H9 (cell line): ENCODE results near the gene ABCA12. TPM values are rescaled to one million over a fixed set of nuclear protein-coding genes. Genes with fewer than 3 reads are reported as not detected.

ENCODE experiments used
- DNase-seq: peaks from one replicate; pipeline ENCODE4 v3.0.0-alpha.2; 2017
- H2AFZ ChIP-seq: one replicate; pipeline ENCODE4 v1.6.1; 2013; ENCODE audit warnings: mild to moderate bottlenecking, low read length, control low read depth, moderate library complexity
- H2AK5ac ChIP-seq: 2 replicates; pipeline ENCODE4 v1.6.1; 2013; ENCODE audit warnings: low read length, control low read depth, mixed read lengths; ENCODE audit not compliant: insufficient read length
- H2BK120ac ChIP-seq: one replicate; pipeline ENCODE4 v1.6.1; 2013; ENCODE audit warnings: low read depth, mild to moderate bottlenecking, low read length, control low read depth, inconsistent platforms; ENCODE audit not compliant: poor library complexity, severe bottlenecking
- H2BK12ac ChIP-seq: 2 replicates; pipeline ENCODE4 v1.6.1; 2013; ENCODE audit warnings: low read length, control low read depth, mixed read lengths, low read depth; ENCODE audit not compliant: insufficient read length
- H2BK15ac ChIP-seq: 2 replicates; pipeline ENCODE4 v1.6.1; 2013; ENCODE audit warnings: low read depth, low read length, control low read depth
- H2BK20ac ChIP-seq: one replicate; pipeline ENCODE4 v1.6.1; 2013; ENCODE audit warnings: low read depth, mild to moderate bottlenecking, low read length, control low read depth, inconsistent platforms; ENCODE audit not compliant: poor library complexity, severe bottlenecking
- H2BK5ac ChIP-seq: 2 replicates; pipeline ENCODE4 v1.6.1; 2013; ENCODE audit warnings: low read length, control low read depth, mixed read lengths; ENCODE audit not compliant: insufficient read length
- H3K14ac ChIP-seq: 2 replicates; pipeline ENCODE4 v1.6.1; 2013; ENCODE audit warnings: low read length, control low read depth; ENCODE audit not compliant: insufficient read depth
- H3K18ac ChIP-seq: 2 replicates; pipeline ENCODE4 v1.6.1; 2013; ENCODE audit warnings: low read depth, mild to moderate bottlenecking, mixed read lengths, low read length, control low read depth; ENCODE audit not compliant: insufficient read length
- H3K23ac ChIP-seq: 2 replicates; pipeline ENCODE4 v1.6.1; 2013; ENCODE audit warnings: low read length, control low read depth, mixed read lengths, low read depth; ENCODE audit not compliant: insufficient read length
- H3K23me2 ChIP-seq: 2 replicates; pipeline ENCODE4 v1.6.1; 2013; ENCODE audit warnings: low read depth, mild to moderate bottlenecking, mixed read lengths, low read length, control low read depth; ENCODE audit not compliant: insufficient read length, poor library complexity, severe bottlenecking
- H3K27ac ChIP-seq: 2 replicates; pipeline ENCODE4 v1.5.1; 2013; ENCODE audit warnings: low read length, control low read depth, mixed read lengths, low read depth; ENCODE audit not compliant: insufficient read length
- H3K27me3 ChIP-seq: 2 replicates; pipeline ENCODE4 v1.6.1; 2013; ENCODE audit warnings: low read length, control low read depth, inconsistent platforms; ENCODE audit not compliant: insufficient read depth
- H3K4ac ChIP-seq: 2 replicates; pipeline ENCODE4 v1.6.1; 2013; ENCODE audit warnings: low read depth, mild to moderate bottlenecking, control low read depth, inconsistent platforms, low read length, moderate library complexity
- H3K4me1 ChIP-seq: 2 replicates; pipeline ENCODE4 v1.6.1; 2013; ENCODE audit warnings: low read length, control low read depth, inconsistent platforms; ENCODE audit not compliant: insufficient read depth
- H3K4me2 ChIP-seq: 2 replicates; pipeline ENCODE4 v1.6.1; 2013; ENCODE audit warnings: low read length, control low read depth, mixed read lengths; ENCODE audit not compliant: insufficient read length, insufficient read depth
- H3K56ac ChIP-seq: 2 replicates; pipeline ENCODE4 v1.6.1; 2013; ENCODE audit warnings: low read depth, mild to moderate bottlenecking, mixed read lengths, low read length, control low read depth; ENCODE audit not compliant: insufficient read length
- H3K79me1 ChIP-seq: 2 replicates; pipeline ENCODE4 v1.6.1; 2013; ENCODE audit warnings: low read depth, mild to moderate bottlenecking, moderate library complexity, low read length, control low read depth, inconsistent platforms; ENCODE audit not compliant: insufficient read depth, poor library complexity, severe bottlenecking
- H3K79me2 ChIP-seq: 2 replicates; pipeline ENCODE4 v1.6.1; 2013; ENCODE audit warnings: low read length, control low read depth, inconsistent platforms; ENCODE audit not compliant: insufficient read depth
- H3K9ac ChIP-seq: 2 replicates; pipeline ENCODE4 v1.6.1; 2013; ENCODE audit warnings: low read length, control low read depth, mixed read lengths; ENCODE audit not compliant: insufficient read length; ENCODE audit errors: extremely low read depth
- H3K9me3 ChIP-seq: one replicate; pipeline ENCODE4 v1.6.1; 2013; ENCODE audit warnings: low read depth, low read length, inconsistent platforms; ENCODE audit not compliant: control insufficient read depth
- H3T11ph ChIP-seq: one replicate; pipeline ENCODE4 v1.6.1; 2013; ENCODE audit warnings: mild to moderate bottlenecking, low read length, control low read depth, inconsistent platforms
- H4K20me1 ChIP-seq: one replicate; pipeline ENCODE4 v1.6.1; 2013; ENCODE audit not compliant: control insufficient read depth, insufficient read length, insufficient read depth
- H4K5ac ChIP-seq: 2 replicates; pipeline ENCODE4 v1.6.1; 2013; ENCODE audit warnings: low read depth, mild to moderate bottlenecking, mixed read lengths, low read length, control low read depth; ENCODE audit not compliant: insufficient read length
- H4K8ac ChIP-seq: replicated peaks from 2 replicates; pipeline ENCODE4 v1.6.1; 2013; ENCODE audit warnings: low read length, control low read depth, mixed read lengths, low read depth; ENCODE audit not compliant: insufficient read length
- H4K91ac ChIP-seq: 2 replicates; pipeline ENCODE4 v1.6.1; 2013; ENCODE audit warnings: low read depth, mild to moderate bottlenecking, moderate library complexity, mixed read lengths, low read length, control low read depth; ENCODE audit not compliant: insufficient read length
- H3K27ac Mint-ChIP-seq, 3 experiments: 2 replicates in 2 of 3; 3 replicates in 1 of 3; pipeline ENCODE4 v1.8.0; 2020 to 2021; ENCODE audit warnings: mixed read lengths in 3 of 3, mild to moderate bottlenecking in 1 of 3, moderate library complexity in 1 of 3
- H3K27me3 Mint-ChIP-seq: 2 replicates; pipeline ENCODE4 v1.8.0; 2021; ENCODE audit warnings: low read depth, mild to moderate bottlenecking, moderate library complexity, mixed read lengths
- H3K36me3 Mint-ChIP-seq, 3 experiments: 2 replicates in 2 of 3; 3 replicates in 1 of 3; pipeline ENCODE4 v1.8.0; 2020 to 2021; ENCODE audit warnings: low read depth in 3 of 3, mixed read lengths in 3 of 3; ENCODE audit not compliant: insufficient read depth in 1 of 3
- H3K4me1 Mint-ChIP-seq, 2 experiments: 2 replicates each; pipeline ENCODE4 v1.8.0; 2020; ENCODE audit warnings: mixed read lengths in 2 of 2
- H3K4me3 Mint-ChIP-seq, 2 experiments: 2 replicates in 1 of 2; 3 replicates in 1 of 2; pipeline ENCODE4 v1.8.0; 2020 to 2021; ENCODE audit warnings: mild to moderate bottlenecking in 2 of 2, mixed read lengths in 2 of 2, moderate library complexity in 1 of 2
- H3K9me3 Mint-ChIP-seq, 2 experiments: 2 replicates in 1 of 2; 3 replicates in 1 of 2; pipeline ENCODE4 v1.8.0; 2020; ENCODE audit warnings: mild to moderate bottlenecking in 2 of 2, mixed read lengths in 2 of 2, moderate library complexity in 1 of 2
- WGBS: extraction: QIAGEN DNeasy Blood & Tissue Kit; methylation state at CpG from one replicate; pipeline ENCODE4 v1.1.7; 2013; ENCODE audit warnings: missing lambda C conversion rate, low lambda C conversion rate, mixed read lengths; ENCODE audit not compliant: insufficient read length; ENCODE audit errors: extremely low coverage; 5-methylcytosine and 5-hydroxymethylcytosine counted together
- total RNA-seq: library from RNA; stranded (reverse); gene quantifications from 2 replicates; pipeline ENCODE4 v1.2.1, GENCODE V29; 2021
- TF ChIP-seq, protein P1 (sequence below): fragments of 200-600 bp; sonication (generic); conservative IDR thresholded peaks from 3 replicates; pipeline ENCODE4 v1.8.0; 2021; ENCODE audit warnings: antibody characterized with exemption, mild to moderate bottlenecking

The ABCA12 gene
- total RNA-seq, 1 experiment from 2014 or later = not detected

DNA sequence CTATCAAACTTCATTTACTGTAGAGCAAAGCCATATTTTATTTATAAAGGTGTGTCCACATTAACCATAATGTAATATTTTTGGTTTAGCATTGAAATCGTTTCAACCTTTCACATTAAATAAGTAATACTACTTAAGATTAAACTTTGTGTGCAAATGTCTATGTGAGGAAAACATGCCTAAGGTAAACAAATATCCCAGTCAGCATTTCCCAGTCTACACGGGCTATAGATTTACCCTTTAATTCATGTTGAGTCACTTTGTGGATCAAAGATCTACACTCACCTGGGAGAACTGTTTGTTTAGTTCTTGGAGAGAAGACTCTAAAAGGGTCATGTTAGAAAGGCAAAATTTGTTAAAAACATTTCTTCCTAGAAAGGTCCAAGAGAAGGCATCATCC lies 89.1 kb downstream of the ABCA12 start:
- Histone ChIP-seq H3K56ac (no peak overlapping the region), H4K5ac (no peak overlapping the region), H3K14ac (no peak overlapping the region), H2BK120ac (no peak overlapping the region), H4K8ac (no peak overlapping the region), H3K27me3 (no peaks in the 10 kb centered on the region), H2BK20ac (no peak overlapping the region), H2BK15ac (no peak overlapping the region), H3K4me2 (no peak overlapping the region), H3K4ac (no peak overlapping the region), H3T11ph (no peak overlapping the region), H2AFZ (no peak overlapping the region), H3K18ac (no peak overlapping the region), H3K23ac (no peak overlapping the region), H2BK12ac (no peak overlapping the region), H3K27ac (no peak overlapping the region), H4K20me1 (no peaks in the 10 kb centered on the region), H3K79me1 (no peaks in the 10 kb centered on the region), H3K9ac (no peak overlapping the region), H2BK5ac (no peak overlapping the region), H3K4me1 (no peaks in the 10 kb centered on the region), H3K23me2 (no peaks in the 10 kb centered on the region), H4K91ac (no peak overlapping the region), H3K9me3 (no peaks in the 10 kb centered on the region), H3K79me2 (no peaks in the 10 kb centered on the region), H2AK5ac (no peak overlapping the region)
- no peak for DNase-seq
- WGBS = no CpG with 5 or more reads among the region's 2 CpGs
- Mint-ChIP-seq H3K36me3 (peaks cover 0 to 2% (median 0%) of the 10 kb centered on the region in 3 experiments; a peak in 1 of 7 replicates), H3K4me3 (no peak overlapping the region), H3K4me1 (no peaks in the 10 kb centered on the region), H3K27ac (no peak overlapping the region), H3K9me3 (peaks cover 4 to 7% of the 10 kb centered on the region in 2 experiments; a peak in 4 of 5 replicates), H3K27me3 (no peaks in the 10 kb centered on the region; the same call in 1 of the 2 replicates)
- TF ChIP-seq, protein P1, sequence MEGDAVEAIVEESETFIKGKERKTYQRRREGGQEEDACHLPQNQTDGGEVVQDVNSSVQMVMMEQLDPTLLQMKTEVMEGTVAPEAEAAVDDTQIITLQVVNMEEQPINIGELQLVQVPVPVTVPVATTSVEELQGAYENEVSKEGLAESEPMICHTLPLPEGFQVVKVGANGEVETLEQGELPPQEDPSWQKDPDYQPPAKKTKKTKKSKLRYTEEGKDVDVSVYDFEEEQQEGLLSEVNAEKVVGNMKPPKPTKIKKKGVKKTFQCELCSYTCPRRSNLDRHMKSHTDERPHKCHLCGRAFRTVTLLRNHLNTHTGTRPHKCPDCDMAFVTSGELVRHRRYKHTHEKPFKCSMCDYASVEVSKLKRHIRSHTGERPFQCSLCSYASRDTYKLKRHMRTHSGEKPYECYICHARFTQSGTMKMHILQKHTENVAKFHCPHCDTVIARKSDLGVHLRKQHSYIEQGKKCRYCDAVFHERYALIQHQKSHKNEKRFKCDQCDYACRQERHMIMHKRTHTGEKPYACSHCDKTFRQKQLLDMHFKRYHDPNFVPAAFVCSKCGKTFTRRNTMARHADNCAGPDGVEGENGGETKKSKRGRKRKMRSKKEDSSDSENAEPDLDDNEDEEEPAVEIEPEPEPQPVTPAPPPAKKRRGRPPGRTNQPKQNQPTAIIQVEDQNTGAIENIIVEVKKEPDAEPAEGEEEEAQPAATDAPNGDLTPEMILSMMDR = no peak
